ENCODE measurements around the gene NDUFC2. TPM values are rescaled to one million over a fixed set of nuclear protein-coding genes. Genes with fewer than 3 reads are reported as not detected.
"Not testable (repeated sequence)": the region's sequence is repeated elsewhere in the genome, so short reads cannot be mapped to it uniquely, and the experiment has no call there.

The NDUFC2 gene
- total RNA-seq, 1 donor from 2014 or later = 207 TPM

GRCh38 chr11:78071717-78072116 lies 7.9 kb downstream of the NDUFC2 start:
- H3K4me3 Mint-ChIP-seq = no peak overlapping the region
- intact Hi-C loops (cut with micrococcal nuclease) = no loop called here
- peaks cover 59% of the 10 kb centered on the region for H3K36me3 Mint-ChIP-seq (ENCODE audit: low read depth)
- H3K4me1 Mint-ChIP-seq = peaks cover 22% of the 10 kb centered on the region
- no peak overlapping the region for H3K27ac Mint-ChIP-seq
- H3K27me3 Mint-ChIP-seq = no peaks in the 10 kb centered on the region
- no peaks in the 10 kb centered on the region for H3K9me3 Mint-ChIP-seq
- DNase-seq = no peak

- Mint-ChIP-seq H3K36me3 (ENCODE audit: low read depth) (peaks cover 53% of the 10 kb centered on the region), H3K27me3 (no peaks in the 10 kb centered on the region), H3K4me1 (peaks cover 13% of the 10 kb centered on the region), H3K9me3 (no peaks in the 10 kb centered on the region), H3K27ac (no peak overlapping the region), H3K4me3 (no peak overlapping the region)
- intact Hi-C loops (cut with micrococcal nuclease) = no loop called here
- no peak for DNase-seq
Measured at GRCh38 chr11:78070621-78071020, 9.0 kb downstream of the NDUFC2 start.

- Mint-ChIP-seq H3K27ac (no peak overlapping the region), H3K4me3 (no peak overlapping the region), H3K4me1 (peaks cover 7% of the 10 kb centered on the region), H3K9me3 (no peaks in the 10 kb centered on the region), H3K27me3 (no peaks in the 10 kb centered on the region), H3K36me3 (ENCODE audit: low read depth) (peaks cover 50% of the 10 kb centered on the region)
- intact Hi-C loops (cut with micrococcal nuclease) = no loop called here
- no peak for DNase-seq
Measured at GRCh38 chr11:78069465-78069864, 10.2 kb downstream of the NDUFC2 start.

- Mint-ChIP-seq H3K9me3 (no peaks in the 10 kb centered on the region), H3K36me3 (ENCODE audit: low read depth) (peaks cover 44% of the 10 kb centered on the region), H3K4me1 (peaks cover 7% of the 10 kb centered on the region), H3K4me3 (no peak overlapping the region), H3K27me3 (no peaks in the 10 kb centered on the region), H3K27ac (no peak overlapping the region)
- intact Hi-C loops (cut with micrococcal nuclease) = no loop called here
- DNase-seq = no peak
Measured at GRCh38 chr11:78067704-78068103, 12.0 kb downstream of the NDUFC2 start.

- no peak for DNase-seq
- Mint-ChIP-seq H3K9me3 (no peaks in the 10 kb centered on the region), H3K27ac (no peak overlapping the region), H3K36me3 (ENCODE audit: low read depth) (peaks cover 36% of the 10 kb centered on the region), H3K27me3 (no peaks in the 10 kb centered on the region), H3K4me3 (no peak overlapping the region), H3K4me1 (peaks cover 2% of the 10 kb centered on the region)
- intact Hi-C loops (cut with micrococcal nuclease) = no loop called here
Measured at GRCh38 chr11:78066471-78066870, 13.2 kb downstream of the NDUFC2 start.

GRCh38 chr11:78065203-78065602 lies 14.5 kb downstream of the NDUFC2 start:
- Mint-ChIP-seq H3K27ac (no peak overlapping the region), H3K4me1 (peaks cover 2% of the 10 kb centered on the region), H3K36me3 (ENCODE audit: low read depth) (peaks cover 28% of the 10 kb centered on the region), H3K9me3 (no peaks in the 10 kb centered on the region), H3K4me3 (no peak overlapping the region), H3K27me3 (no peaks in the 10 kb centered on the region)
- DNase-seq = no peak
- intact Hi-C loops (cut with micrococcal nuclease) = no loop called here

GRCh38 chr11:78063440-78064181 lies 16.1 kb downstream of the NDUFC2 start, which contains the start of gene THRSP:
TSS of gene THRSP (plus strand) at chr11:78063861. CDS start at chr11:78063882, 21 bp downstream.
- intact Hi-C loops (cut with micrococcal nuclease) = no loop called here
- H3K27ac Mint-ChIP-seq = no peak within 1 kb of the TSS
- H3K36me3 Mint-ChIP-seq (ENCODE audit: low read depth) = peaks cover 17% of the 10 kb centered on the region
- peaks cover 2% of the 10 kb centered on the region for H3K4me1 Mint-ChIP-seq
- H3K27me3 Mint-ChIP-seq = no peaks in the 10 kb centered on the region
- H3K9me3 Mint-ChIP-seq = no peaks in the 10 kb centered on the region
- H3K4me3 Mint-ChIP-seq = no peak within 1 kb of the TSS
- no peak for DNase-seq

- H3K27me3 Mint-ChIP-seq = no peaks in the 10 kb centered on the region
- no peak overlapping the region for H3K27ac Mint-ChIP-seq
- peaks cover 10% of the 10 kb centered on the region for H3K36me3 Mint-ChIP-seq (ENCODE audit: low read depth)
- H3K4me1 Mint-ChIP-seq = peaks cover 2% of the 10 kb centered on the region
- no peaks in the 10 kb centered on the region for H3K9me3 Mint-ChIP-seq
- H3K4me3 Mint-ChIP-seq = no peak overlapping the region
- intact Hi-C loops (cut with micrococcal nuclease) = no loop called here
- DNase-seq = no peak
Measured at GRCh38 chr11:78062671-78063070, 17.0 kb downstream of the NDUFC2 start.

GRCh38 chr11:78061921-78062311 lies 17.7 kb downstream of the NDUFC2 start:
- Mint-ChIP-seq H3K27me3 (no peaks in the 10 kb centered on the region), H3K9me3 (no peaks in the 10 kb centered on the region), H3K36me3 (ENCODE audit: low read depth) (peaks cover 5% of the 10 kb centered on the region), H3K27ac (no peak overlapping the region), H3K4me3 (no peak overlapping the region), H3K4me1 (no peaks in the 10 kb centered on the region)
- DNase-seq = no peak
- intact Hi-C loops (cut with micrococcal nuclease) = no loop called here

GRCh38 chr11:78061088-78061920 lies 18.4 kb downstream of the NDUFC2 start:
- H3K27ac Mint-ChIP-seq = no peak overlapping the region
- no peak overlapping the region for H3K4me3 Mint-ChIP-seq
- no peaks in the 10 kb centered on the region for H3K9me3 Mint-ChIP-seq
- peaks cover 5% of the 10 kb centered on the region for H3K36me3 Mint-ChIP-seq (ENCODE audit: low read depth)
- DNase-seq = no peak
- intact Hi-C loops (cut with micrococcal nuclease) = no loop called here
- H3K27me3 Mint-ChIP-seq = no peaks in the 10 kb centered on the region
- H3K4me1 Mint-ChIP-seq = no peaks in the 10 kb centered on the region

GRCh38 chr11:78060533-78060932 lies 19.1 kb downstream of the NDUFC2 start:
- no peak overlapping the region for H3K27ac Mint-ChIP-seq
- no peaks in the 10 kb centered on the region for H3K4me1 Mint-ChIP-seq
- intact Hi-C loops (cut with micrococcal nuclease) = no loop called here
- no peaks in the 10 kb centered on the region for H3K27me3 Mint-ChIP-seq
- H3K36me3 Mint-ChIP-seq (ENCODE audit: low read depth) = peaks cover 4% of the 10 kb centered on the region
- no peak for DNase-seq
- H3K4me3 Mint-ChIP-seq = no peak overlapping the region
- H3K9me3 Mint-ChIP-seq = no peaks in the 10 kb centered on the region

GRCh38 chr11:78059749-78060328 lies 19.8 kb downstream of the NDUFC2 start:
- H3K4me3 Mint-ChIP-seq; H3K4me1 Mint-ChIP-seq; H3K27ac Mint-ChIP-seq; H3K9me3 Mint-ChIP-seq; DNase-seq; H3K27me3 Mint-ChIP-seq; intact Hi-C loops (cut with micrococcal nuclease); H3K36me3 Mint-ChIP-seq (ENCODE audit: low read depth): not testable (repeated sequence)

GRCh38 chr11:78057462-78058055 lies 22.1 kb downstream of the NDUFC2 start:
- intact Hi-C loops (cut with micrococcal nuclease) = no loop called here
- DNase-seq = no peak
- no peaks in the 10 kb centered on the region for H3K4me1 Mint-ChIP-seq
- H3K9me3 Mint-ChIP-seq = no peaks in the 10 kb centered on the region
- H3K27me3 Mint-ChIP-seq = no peaks in the 10 kb centered on the region
- peaks cover 2% of the 10 kb centered on the region for H3K36me3 Mint-ChIP-seq (ENCODE audit: low read depth)
- H3K27ac Mint-ChIP-seq = no peak overlapping the region
- no peak overlapping the region for H3K4me3 Mint-ChIP-seq

- peaks cover 2% of the 10 kb centered on the region for H3K36me3 Mint-ChIP-seq (ENCODE audit: low read depth)
- no peak overlapping the region for H3K27ac Mint-ChIP-seq
- no peaks in the 10 kb centered on the region for H3K27me3 Mint-ChIP-seq
- peaks cover 2% of the 10 kb centered on the region for H3K4me1 Mint-ChIP-seq
- no peak for DNase-seq
- intact Hi-C loops (cut with micrococcal nuclease) = no loop called here
- H3K9me3 Mint-ChIP-seq = no peaks in the 10 kb centered on the region
- no peak overlapping the region for H3K4me3 Mint-ChIP-seq
Measured at GRCh38 chr11:78056093-78056492, 23.6 kb downstream of the NDUFC2 start.
